Breast epithelium (tissue), 3 donors: Measurements from ENCODE around the gene UNC5A.

Experiments used
- CTCF ChIP-seq, 3 donors: fragments of 450-650 bp; IDR thresholded peaks; one replicate each; pipeline ENCODE4 v1.5.1; 2016 to 2017; ENCODE audit warnings: antibody characterized with exemption in 3 of 3, mild to moderate bottlenecking in 3 of 3, moderate library complexity in 3 of 3
- POLR2A ChIP-seq: fragments of 450-650 bp; IDR thresholded peaks from one replicate; pipeline ENCODE4 v1.6.1; 2016; ENCODE audit warnings: antibody characterized with exemption, mild to moderate bottlenecking, moderate library complexity

GRCh38 chr5:176765687-176766086, 44.7 kb upstream of the UNC5A start:
- TF ChIP-seq CTCF (IDR thresholded peaks at IDR 0.05): no peak
- no peak for TF ChIP-seq POLR2A
